Measurements from ENCODE around the gene RAPGEF6. TPM values are rescaled to one million over a fixed set of nuclear protein-coding genes. Genes with fewer than 3 reads are reported as not detected.
A peak's percentile ranks its signal among the peaks of the same experiment; 100 is the strongest.
"Not testable (repeated sequence)": the region's sequence is repeated elsewhere in the genome, so short reads cannot be mapped to it uniquely, and the experiment has no call there.

The RAPGEF6 gene
- 10 to 100 TPM; 23.6 to 26.8 (median 26.6) TPM for total RNA-seq

- H3K4me1 Mint-ChIP-seq (ENCODE audit: low read depth), result peaks cover 20% of the 10 kb centered on the region
- H3K9me3 Mint-ChIP-seq, result no peaks in the 10 kb centered on the region
- peaks cover 2% of the 10 kb centered on the region for H3K36me3 Mint-ChIP-seq (ENCODE audit: insufficient read depth)
- H3K4me3 Mint-ChIP-seq, result peak within 1 kb of the TSS; percentile 97
- ATAC-seq, result peak; percentile 89 to 93
- DNase-seq, result peak; percentile 94
- H3K27me3 Mint-ChIP-seq (ENCODE audit: low read depth), result no peaks in the 10 kb centered on the region
These were observed at the start of gene RAPGEF6 for GRCh38 chr5:131634996-131635683. Gene RAPGEF6 (minus strand): TSS chr5:131635229. CDS start chr5:131635030, 199 bp downstream.

DNA sequence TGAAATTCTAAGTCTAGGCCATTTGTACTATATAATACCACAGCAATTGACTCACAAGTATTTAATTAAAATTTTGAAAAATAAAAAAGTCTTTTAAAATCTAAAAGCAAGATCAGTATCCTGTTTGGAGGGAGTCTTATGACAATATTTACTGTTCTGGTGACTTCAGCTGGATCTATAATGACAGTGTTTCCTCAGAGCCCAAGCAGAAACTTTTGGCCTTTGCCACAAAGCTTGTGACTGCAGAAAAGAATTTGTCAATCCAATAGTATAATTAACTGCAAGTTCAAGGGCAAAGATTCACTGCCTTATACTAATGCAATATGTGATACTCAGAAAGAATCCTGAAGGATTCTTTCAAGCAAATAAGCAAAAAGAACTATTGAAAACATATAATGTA, 49.6 kb upstream of the RAPGEF6 start:
- no peak for DNase-seq
- Mint-ChIP-seq H3K27me3 (ENCODE audit: low read depth) (no peaks in the 10 kb centered on the region), H3K4me3 (no peak overlapping the region), H3K9me3 (no peaks in the 10 kb centered on the region), H3K36me3 (ENCODE audit: insufficient read depth) (peaks cover 19% of the 10 kb centered on the region), H3K4me1 (ENCODE audit: low read depth) (no peaks in the 10 kb centered on the region)
- no peak for ATAC-seq

DNA sequence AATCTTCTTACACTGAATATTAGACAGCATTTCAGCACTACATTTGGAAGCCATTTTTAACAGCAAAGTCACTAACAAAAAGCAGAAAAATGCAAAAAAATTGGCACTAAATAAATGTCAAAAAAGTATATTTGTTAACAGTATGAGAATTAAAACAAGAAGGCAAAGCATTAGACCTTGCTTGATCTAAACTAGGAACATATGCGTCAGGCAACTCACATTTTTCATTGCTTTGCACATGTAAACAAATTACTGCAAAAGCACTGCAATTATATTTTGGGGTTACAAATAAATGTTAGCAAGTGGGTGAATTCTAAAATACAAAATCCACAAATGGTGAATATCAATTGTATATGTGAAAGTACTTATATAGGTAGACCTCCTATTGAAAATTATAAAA, 49.0 kb upstream of the RAPGEF6 start:
- no peak for ATAC-seq

GRCh38 chr5:131682826-131683225, 47.8 kb upstream of the RAPGEF6 start:
- no peak for ATAC-seq
- DNase-seq, result no peak
- Mint-ChIP-seq H3K36me3 (ENCODE audit: insufficient read depth) (peaks cover 19% of the 10 kb centered on the region), H3K9me3 (no peaks in the 10 kb centered on the region), H3K4me1 (ENCODE audit: low read depth) (no peaks in the 10 kb centered on the region), H3K4me3 (no peak overlapping the region), H3K27me3 (ENCODE audit: low read depth) (no peaks in the 10 kb centered on the region)

More for the DNA sequence above, 49.0 kb upstream of the RAPGEF6 start:
- no peaks in the 10 kb centered on the region for H3K4me1 Mint-ChIP-seq (ENCODE audit: low read depth)
- H3K27me3 Mint-ChIP-seq (ENCODE audit: low read depth), result no peaks in the 10 kb centered on the region
- no peak for DNase-seq
- H3K4me3 Mint-ChIP-seq, result no peak overlapping the region
- peaks cover 18% of the 10 kb centered on the region for H3K36me3 Mint-ChIP-seq (ENCODE audit: insufficient read depth)
- H3K9me3 Mint-ChIP-seq, result no peaks in the 10 kb centered on the region

GRCh38 chr5:131682175-131682574, 47.1 kb upstream of the RAPGEF6 start:
- Mint-ChIP-seq H3K4me1 (ENCODE audit: low read depth) (no peaks in the 10 kb centered on the region), H3K9me3 (no peaks in the 10 kb centered on the region), H3K36me3 (ENCODE audit: insufficient read depth) (peaks cover 24% of the 10 kb centered on the region), H3K27me3 (ENCODE audit: low read depth) (no peaks in the 10 kb centered on the region), H3K4me3 (no peak overlapping the region)
- no peak for ATAC-seq
- DNase-seq, result no peak

DNA sequence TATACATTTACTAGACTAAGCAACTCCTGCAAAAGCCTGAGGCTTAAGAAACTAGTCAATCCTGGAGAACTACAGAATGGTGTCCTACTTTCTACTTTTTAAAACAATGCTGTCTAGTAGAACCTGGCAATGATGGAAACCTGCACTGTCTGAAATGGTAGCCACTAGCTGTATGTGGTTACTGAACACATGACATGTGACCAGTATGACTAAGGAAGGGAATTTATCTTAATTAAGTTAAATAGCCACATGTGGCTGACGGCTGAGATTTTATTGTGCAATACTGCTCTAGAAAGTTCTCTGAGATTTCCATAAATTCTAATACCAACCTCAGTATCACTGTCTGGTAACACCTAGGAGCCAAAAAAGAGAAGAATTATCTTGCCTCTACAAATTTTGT, 44.9 kb upstream of the RAPGEF6 start:
- H3K27me3 Mint-ChIP-seq (ENCODE audit: low read depth), result no peaks in the 10 kb centered on the region
- H3K9me3 Mint-ChIP-seq, result no peaks in the 10 kb centered on the region
- ATAC-seq, result no peak
- H3K36me3 Mint-ChIP-seq (ENCODE audit: insufficient read depth), result peaks cover 39% of the 10 kb centered on the region
- H3K4me1 Mint-ChIP-seq (ENCODE audit: low read depth), result no peaks in the 10 kb centered on the region
- H3K4me3 Mint-ChIP-seq, result no peak overlapping the region
- DNase-seq, result no peak

- not testable (repeated sequence) for H3K9me3 Mint-ChIP-seq; DNase-seq; ATAC-seq; H3K27me3 Mint-ChIP-seq (ENCODE audit: low read depth); H3K4me1 Mint-ChIP-seq (ENCODE audit: low read depth); H3K4me3 Mint-ChIP-seq
- H3K36me3 Mint-ChIP-seq (ENCODE audit: insufficient read depth), result peaks cover 41% of the 10 kb centered on the region
These were observed 43.2 kb upstream of the RAPGEF6 start for GRCh38 chr5:131678273-131678672.

DNA sequence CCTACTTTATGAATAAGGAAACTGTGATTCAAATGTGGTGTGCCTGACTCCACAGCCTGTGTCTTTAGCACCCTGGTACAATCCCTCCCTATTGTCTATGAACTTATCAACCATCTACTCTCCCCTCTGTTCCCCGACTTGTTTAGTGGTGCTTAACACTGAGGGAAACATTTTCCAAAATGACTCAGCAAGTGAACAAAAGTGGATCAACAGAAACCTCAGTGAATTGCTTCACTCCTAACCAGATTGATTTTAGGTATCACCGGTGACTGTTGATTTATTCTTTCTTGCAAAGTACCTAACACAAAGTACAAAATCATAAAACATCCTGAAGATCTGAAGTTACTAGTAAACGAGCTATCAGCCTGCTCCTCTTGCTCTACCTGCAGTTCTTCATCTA, 42.1 kb upstream of the RAPGEF6 start:
- H3K4me3 Mint-ChIP-seq, result no peak overlapping the region
- DNase-seq, result no peak
- ATAC-seq, result no peak
- peaks cover 40% of the 10 kb centered on the region for H3K36me3 Mint-ChIP-seq (ENCODE audit: insufficient read depth)
- H3K27me3 Mint-ChIP-seq (ENCODE audit: low read depth), result no peaks in the 10 kb centered on the region
- H3K4me1 Mint-ChIP-seq (ENCODE audit: low read depth), result no peaks in the 10 kb centered on the region
- H3K9me3 Mint-ChIP-seq, result no peaks in the 10 kb centered on the region

DNA sequence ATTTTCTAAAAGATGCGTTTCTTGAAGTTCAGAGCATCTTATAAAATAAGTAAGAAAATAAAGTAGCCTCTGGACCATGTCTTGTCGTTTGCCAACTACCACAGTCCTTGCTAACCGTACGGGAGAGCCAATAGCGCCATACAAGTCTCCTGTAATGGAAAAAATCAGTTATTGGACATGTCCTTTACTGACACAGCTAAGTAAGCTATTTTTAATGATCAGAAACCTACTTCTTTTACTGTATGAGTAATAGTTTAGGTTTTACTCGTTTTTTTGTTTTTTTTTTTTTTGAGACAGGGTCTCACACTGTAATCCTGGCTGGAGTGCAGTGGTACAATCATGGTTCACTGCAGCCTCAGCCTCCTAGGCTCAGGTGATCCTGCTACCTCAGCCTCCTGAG, 37.7 kb upstream of the RAPGEF6 start:
- DNase-seq (no peak), ATAC-seq (no peak)
- peaks cover 45% of the 10 kb centered on the region for H3K36me3 Mint-ChIP-seq (ENCODE audit: insufficient read depth)
- H3K4me3 Mint-ChIP-seq, result no peak overlapping the region
- H3K9me3 Mint-ChIP-seq, result no peaks in the 10 kb centered on the region
- peaks cover 7% of the 10 kb centered on the region for H3K4me1 Mint-ChIP-seq (ENCODE audit: low read depth)
- no peaks in the 10 kb centered on the region for H3K27me3 Mint-ChIP-seq (ENCODE audit: low read depth)

DNA sequence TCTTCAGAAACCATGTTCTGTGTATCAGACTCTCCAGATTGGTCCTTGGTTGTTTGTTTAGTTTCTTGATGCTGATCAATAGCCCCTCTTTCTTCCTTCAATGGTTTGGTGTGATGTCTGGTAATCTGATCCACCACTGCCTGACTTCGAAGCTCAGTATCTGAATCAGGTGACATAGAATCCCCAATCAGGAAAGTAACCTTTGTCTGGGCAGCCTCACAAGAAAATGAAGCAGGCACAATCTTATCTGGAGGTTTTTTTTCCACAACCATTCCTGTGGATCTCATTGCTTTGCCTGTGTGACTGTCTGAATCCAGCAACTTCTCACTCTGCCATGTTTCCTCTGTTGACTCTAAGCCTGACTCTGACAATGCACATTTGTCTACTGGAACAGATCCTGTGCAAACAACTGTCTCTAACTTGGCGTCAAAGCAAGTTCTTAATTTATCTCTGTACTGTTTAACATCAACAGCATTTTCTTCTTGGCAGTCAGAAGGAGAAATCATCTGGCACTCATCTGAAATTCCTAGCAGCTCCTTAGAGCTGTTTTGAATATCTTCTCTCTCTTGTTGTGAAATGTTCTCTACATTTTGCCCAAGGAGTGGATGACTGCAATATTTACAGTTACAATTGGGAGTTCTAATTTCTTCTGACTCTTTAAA, 37.1 kb upstream of the RAPGEF6 start:
- peaks cover 7% of the 10 kb centered on the region for H3K4me1 Mint-ChIP-seq (ENCODE audit: low read depth)
- H3K36me3 Mint-ChIP-seq (ENCODE audit: insufficient read depth), result peaks cover 42% of the 10 kb centered on the region
- H3K9me3 Mint-ChIP-seq, result no peaks in the 10 kb centered on the region
- no peak for DNase-seq
- H3K27me3 Mint-ChIP-seq (ENCODE audit: low read depth), result no peaks in the 10 kb centered on the region
- H3K4me3 Mint-ChIP-seq, result no peak overlapping the region
- no peak for ATAC-seq

GRCh38 chr5:131671409-131671808, 36.4 kb upstream of the RAPGEF6 start:
- Mint-ChIP-seq H3K36me3 (ENCODE audit: insufficient read depth) (peaks cover 41% of the 10 kb centered on the region), H3K27me3 (ENCODE audit: low read depth) (no peaks in the 10 kb centered on the region), H3K4me3 (no peak overlapping the region), H3K4me1 (ENCODE audit: low read depth) (peaks cover 7% of the 10 kb centered on the region), H3K9me3 (no peaks in the 10 kb centered on the region)
- ATAC-seq (peak; percentile 50 to 51), DNase-seq (no peak)

DNA sequence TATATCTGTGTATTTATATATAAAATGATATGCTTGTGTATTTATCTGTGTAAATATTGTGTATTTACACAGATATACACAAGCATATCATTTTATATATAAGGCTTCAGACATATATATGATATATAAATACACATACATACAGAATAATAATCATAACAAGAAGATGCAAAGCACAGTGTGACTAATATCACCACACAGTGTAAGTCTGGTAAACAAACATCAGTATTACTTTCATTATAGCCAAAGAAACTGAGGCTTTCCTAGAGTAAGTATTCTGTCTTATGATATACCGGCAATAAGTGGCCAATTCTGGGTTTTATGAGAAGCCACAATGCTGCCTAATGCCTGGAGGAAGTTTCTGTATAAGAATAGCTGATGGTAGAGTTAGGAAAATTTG, 29.9 kb upstream of the RAPGEF6 start:
- Mint-ChIP-seq H3K27me3 (ENCODE audit: low read depth) (no peaks in the 10 kb centered on the region), H3K4me1 (ENCODE audit: low read depth) (no peaks in the 10 kb centered on the region), H3K36me3 (ENCODE audit: insufficient read depth) (peaks cover 45% of the 10 kb centered on the region), H3K4me3 (no peak overlapping the region), H3K9me3 (peaks cover 8% of the 10 kb centered on the region)
- DNase-seq (no peak), ATAC-seq (no peak)

- H3K4me3 Mint-ChIP-seq, result no peak overlapping the region
- no peaks in the 10 kb centered on the region for H3K27me3 Mint-ChIP-seq (ENCODE audit: low read depth)
- DNase-seq, result no peak
- ATAC-seq, result no peak
- H3K4me1 Mint-ChIP-seq (ENCODE audit: low read depth), result peaks cover 2% of the 10 kb centered on the region
- peaks cover 43% of the 10 kb centered on the region for H3K36me3 Mint-ChIP-seq (ENCODE audit: insufficient read depth)
- H3K9me3 Mint-ChIP-seq, result peaks cover 8% of the 10 kb centered on the region
These were observed 26.9 kb upstream of the RAPGEF6 start for GRCh38 chr5:131661933-131662332.

- Mint-ChIP-seq H3K27me3 (ENCODE audit: low read depth) (no peaks in the 10 kb centered on the region), H3K36me3 (ENCODE audit: insufficient read depth) (peaks cover 39% of the 10 kb centered on the region), H3K4me3 (no peak overlapping the region), H3K9me3 (peaks cover 8% of the 10 kb centered on the region), H3K4me1 (ENCODE audit: low read depth) (peaks cover 2% of the 10 kb centered on the region)
- no peak for ATAC-seq
- DNase-seq, result no peak
These were observed 24.8 kb upstream of the RAPGEF6 start for GRCh38 chr5:131659841-131660240.

- Mint-ChIP-seq H3K27me3 (ENCODE audit: low read depth) (no peaks in the 10 kb centered on the region), H3K9me3 (peaks cover 8% of the 10 kb centered on the region), H3K4me3 (no peak overlapping the region), H3K4me1 (ENCODE audit: low read depth) (peaks cover 2% of the 10 kb centered on the region), H3K36me3 (ENCODE audit: insufficient read depth) (peaks cover 43% of the 10 kb centered on the region)
- ATAC-seq (no peak), DNase-seq (no peak)
These were observed 24.3 kb upstream of the RAPGEF6 start for GRCh38 chr5:131659290-131659689.

Measured in activated T-cell treated with anti-CD3 and anti-CD28 coated beads, Interleukin-2, amount 50 U/mL, for 4 hours (primary cell).